ENCODE data around the gene COPZ2.
"Not testable (repeated sequence)": the region's sequence is repeated elsewhere in the genome, so short reads cannot be mapped to it uniquely, and the experiment has no call there.

Gene COPZ2

DNA sequence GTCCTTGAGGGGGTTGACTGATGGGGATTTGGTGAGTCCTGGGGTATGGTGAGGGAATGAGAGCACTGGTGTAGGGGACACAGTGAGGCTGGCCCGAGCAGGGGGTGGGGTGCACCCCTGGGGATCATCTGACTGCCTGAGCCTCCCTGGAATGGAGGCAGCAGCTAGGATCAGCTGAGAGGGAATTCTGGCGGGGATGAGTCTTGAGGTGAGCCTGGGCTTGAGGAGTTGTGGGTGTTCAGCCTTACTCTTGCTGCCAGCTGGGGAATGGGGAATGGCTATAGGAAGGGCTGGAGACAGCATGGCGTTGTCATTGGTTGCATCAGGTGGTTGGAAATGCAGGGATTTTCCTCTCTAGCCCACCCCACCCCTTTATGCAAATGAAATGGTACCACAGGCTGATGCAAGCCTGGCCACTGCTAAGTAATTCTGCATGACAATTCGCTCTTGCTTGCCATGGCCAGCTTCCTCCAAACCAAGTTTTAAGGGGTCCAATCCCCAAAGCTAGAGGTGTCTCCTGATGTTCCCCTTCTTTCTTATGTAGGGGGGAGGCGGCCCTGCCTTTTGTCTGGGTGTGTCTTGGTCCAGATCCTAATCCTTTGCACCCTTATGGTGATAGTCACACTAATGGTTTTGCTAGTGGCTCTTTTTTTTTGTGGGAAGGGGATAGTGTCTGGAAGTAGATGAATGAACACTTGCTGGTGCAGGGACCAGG is 18.1 kb upstream of the COPZ2 start:
- DNase-seq, result no peak

DNA sequence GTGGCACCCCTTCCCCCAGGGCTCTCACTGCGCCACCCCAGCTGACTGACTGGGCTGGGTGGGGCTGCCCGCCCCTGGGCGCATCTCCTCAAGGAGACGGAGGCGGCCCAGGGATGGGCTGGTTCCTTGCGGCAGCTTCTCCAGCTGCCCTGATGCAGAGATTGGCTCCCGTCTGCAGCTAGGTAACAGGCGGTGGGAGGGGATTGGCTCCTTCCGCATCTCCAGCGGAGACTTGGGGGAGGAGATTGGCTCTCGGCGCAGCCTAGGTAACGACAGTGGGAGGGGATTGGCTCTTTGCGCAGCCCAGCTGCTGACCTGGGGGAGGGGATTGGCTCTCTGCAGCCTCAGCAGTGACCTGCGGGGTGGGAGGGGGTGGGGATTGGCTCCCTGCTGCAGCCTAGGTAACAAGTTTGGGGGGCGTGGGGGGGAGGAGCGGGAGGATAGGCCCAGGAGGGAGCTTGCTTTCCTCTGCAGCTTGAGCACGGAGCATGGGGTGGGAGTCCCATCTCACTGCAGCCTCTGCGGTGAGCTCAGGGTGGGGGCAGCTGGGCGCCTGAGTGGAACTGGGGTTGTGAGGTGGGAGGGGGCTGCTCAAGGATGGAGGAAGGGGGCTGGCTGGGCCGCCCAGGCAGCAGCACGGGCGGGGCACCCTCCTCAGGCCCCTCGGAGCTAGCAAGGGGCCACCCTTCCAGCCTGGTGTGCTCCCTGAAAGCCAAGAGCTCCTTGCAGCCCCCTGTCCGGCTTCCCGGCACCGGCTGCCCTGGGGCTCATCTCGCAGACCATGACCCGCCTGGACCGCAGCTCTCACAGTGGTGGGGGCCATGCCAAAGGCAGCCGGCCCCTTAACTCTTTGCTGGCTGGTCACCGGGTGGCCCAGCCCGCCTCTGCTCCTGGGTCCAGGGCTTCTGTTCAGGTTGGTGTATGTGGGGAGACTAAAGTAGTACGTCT is 16.9 kb upstream of the COPZ2 start:
- no peak for DNase-seq

DNA sequence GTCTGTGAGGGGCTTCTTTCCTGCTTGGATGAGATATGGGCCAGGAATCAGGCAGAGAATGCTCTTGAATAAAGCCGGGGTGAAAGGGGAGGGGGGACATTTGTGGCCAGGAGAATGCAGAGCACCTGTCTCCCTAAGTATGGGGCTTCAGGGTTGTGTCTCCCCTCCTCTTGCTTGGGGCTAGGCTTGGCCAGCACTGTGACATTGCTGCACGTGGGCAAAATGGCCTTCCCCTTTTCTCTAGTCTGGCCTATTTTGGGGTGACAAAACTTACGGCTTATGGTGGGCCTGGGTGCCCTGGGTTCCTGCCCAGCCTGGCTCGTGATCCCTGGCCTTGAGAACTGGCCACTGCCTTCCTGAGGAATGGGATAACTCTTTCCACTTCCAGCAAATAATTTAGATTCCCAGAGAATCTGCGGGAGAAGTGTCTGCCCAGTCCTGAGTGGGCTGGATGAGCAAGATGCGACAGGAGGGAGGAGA is 16.2 kb upstream of the COPZ2 start:
- DNase-seq, result no peak

DNA sequence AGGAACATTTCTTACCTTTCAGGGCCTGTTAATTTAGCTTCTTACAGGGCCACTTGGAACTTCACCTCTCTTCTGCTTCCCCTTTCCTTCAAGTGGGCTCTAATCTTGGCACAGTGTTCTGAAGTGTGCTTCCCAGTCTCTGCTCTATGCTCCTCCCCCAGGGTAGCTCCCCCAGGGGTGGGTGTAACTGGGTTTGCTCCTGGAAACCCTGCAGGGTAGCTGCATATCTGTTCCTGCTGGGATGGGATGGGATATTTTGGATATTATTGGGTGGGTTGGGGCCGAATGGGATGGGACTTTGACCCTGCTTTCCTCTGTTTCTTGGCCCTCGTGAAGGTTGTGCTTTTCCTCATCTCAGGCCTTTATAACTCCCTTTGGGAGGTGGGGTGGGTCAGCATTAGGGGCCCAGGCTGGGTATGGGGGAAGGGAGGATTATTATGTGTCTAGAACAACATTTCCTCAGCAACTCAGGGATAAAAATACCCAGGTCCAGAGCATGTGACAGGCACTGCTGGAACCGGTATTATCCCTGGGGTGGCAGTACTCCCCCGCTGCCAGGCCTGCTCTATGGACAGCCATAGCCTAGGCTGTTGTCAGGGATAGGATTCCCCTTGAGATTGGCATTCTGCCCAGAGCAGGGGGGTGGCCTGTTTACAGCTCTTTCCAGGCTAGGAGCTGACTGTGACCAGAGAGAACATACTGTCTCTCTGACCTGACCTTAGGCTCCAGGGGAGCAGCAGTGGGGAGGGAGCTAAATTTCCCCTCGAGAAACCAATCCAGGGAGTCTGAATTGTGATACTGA is 15.6 kb upstream of the COPZ2 start:
- no peak for DNase-seq

DNA sequence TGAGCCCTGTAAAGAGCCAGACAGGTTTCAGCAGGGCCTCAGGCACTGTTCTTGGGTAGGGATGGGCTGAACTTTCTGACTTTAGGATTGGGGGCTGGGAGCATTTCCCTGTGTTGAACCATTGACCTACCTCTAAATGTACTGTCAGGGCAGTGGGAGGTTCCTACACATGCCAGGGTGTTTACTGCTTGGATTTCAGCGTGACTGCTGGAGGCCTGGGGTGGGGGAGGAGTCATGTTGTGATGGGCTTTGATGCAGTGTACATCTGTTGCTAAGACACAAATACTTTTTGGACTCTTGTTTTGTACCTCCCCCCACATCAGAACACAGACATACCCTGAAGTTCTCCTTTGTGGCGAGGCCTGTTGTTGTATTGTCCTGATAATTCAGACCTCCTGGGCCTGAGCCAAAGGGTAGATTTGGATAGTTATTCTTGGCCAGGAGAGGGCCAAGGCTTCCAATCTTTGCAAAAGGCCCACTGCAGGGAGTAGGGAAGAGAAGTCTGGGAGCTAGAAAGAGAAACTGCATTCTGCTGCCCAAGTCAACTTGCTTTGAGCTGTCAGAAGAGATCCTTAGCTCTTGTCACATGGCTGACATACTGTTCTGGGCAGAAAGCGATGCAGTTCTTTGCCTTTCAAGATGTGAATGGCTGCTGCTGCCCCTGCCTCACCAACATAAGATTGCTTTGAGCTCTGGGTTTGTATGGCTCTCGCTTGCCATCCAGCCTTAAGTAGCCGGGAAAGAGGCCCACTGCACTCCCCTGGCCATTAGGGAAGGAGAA is 14.3 kb upstream of the COPZ2 start:
- no peak for DNase-seq

DNA sequence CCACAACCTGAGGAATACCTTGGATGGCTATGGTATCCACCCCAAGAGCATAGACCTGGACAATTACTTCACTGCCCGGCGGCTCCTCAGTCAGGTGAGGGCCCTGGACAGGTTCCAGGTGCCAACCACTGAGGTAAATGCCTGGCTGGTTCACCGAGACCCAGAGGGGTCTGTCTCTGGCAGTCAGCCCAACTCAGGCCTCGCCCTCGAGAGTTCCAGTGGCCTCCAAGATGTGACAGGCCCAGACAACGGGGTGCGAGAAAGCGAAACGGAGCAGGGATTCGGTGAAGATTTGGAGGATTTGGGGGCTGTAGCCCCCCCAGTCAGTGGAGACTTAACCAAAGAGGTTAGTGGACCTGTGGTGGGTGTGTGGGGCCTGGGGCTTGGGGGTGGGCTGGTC is 13.7 kb upstream of the COPZ2 start:
- no peak for DNase-seq

DNA sequence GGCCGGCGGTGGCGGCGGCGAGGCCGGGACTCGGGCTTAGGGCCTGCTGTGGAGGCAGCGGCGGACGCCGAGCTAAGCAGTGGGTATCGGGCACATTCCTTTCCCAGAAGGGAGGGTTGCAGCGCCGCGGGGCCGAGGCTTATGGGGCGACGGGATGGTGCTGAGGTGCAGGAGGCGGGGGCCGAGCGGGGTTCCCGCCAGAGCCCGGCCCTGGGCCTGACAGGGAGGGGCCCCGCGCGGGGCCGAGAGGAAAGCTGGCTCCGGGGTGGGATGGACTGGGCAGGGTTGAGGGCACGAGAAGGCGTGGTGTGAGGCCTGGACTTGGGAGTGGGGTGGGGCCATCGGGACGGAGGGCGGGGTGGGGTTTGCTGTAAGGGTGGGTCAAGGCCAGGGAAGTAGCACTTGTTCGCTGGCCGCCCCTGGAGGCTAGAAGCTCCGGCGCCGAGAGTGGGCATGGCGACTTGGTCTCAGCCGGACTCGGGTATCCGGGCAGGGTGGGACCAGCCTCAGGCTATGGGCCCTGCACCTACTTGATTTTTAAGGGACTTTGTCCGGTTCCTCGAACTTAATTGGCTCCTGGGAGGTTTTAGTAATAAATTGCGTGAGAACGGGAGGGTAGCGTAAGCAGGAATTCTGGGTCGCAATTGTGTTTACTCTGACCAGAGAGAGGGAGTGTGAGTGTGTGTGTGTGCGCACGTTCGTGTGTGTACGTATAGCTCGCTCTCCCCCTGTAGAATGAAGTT is 11.0 kb upstream of the COPZ2 start:
- DNase-seq, result peak; percentile 72 to 82

DNA sequence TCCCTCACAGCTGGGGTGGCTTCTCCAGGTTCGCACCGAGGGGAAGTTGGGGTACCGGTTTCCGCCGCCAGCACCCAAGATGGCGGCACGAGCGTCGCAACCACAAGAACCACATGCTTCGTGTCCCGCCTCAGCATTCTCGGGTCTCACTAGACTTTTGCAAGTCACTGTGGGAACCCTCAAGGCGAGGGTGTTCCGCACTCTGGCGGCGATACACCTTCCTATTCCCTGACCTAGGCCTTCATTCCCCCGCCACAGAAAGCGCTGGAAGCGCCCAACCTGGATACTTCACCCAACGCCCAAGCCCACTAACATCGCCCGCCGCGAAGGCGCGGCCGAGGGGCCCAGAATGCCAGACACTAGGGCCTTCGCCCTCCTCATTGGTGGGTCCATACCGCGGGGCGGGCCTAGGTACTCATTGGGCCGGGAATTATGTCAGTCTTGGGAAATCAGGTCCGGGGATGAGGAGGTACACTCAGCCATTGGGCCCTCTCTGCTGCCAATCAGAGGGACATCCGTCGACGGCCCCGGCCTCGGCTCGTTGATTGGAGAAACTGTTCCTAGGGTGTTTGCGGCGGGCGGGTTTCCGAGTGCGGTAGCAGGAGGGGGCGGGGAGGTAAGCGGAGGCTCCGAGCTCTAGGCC is 10.3 kb upstream of the COPZ2 start, which contains the start of gene NFE2L1:
Gene NFE2L1, plus strand, starts transcription at position 619 of the 643 bp plus-strand sequence. CDS start 2,760 bp downstream, outside the sequence.
- DNase-seq, result peak; percentile 100

DNA sequence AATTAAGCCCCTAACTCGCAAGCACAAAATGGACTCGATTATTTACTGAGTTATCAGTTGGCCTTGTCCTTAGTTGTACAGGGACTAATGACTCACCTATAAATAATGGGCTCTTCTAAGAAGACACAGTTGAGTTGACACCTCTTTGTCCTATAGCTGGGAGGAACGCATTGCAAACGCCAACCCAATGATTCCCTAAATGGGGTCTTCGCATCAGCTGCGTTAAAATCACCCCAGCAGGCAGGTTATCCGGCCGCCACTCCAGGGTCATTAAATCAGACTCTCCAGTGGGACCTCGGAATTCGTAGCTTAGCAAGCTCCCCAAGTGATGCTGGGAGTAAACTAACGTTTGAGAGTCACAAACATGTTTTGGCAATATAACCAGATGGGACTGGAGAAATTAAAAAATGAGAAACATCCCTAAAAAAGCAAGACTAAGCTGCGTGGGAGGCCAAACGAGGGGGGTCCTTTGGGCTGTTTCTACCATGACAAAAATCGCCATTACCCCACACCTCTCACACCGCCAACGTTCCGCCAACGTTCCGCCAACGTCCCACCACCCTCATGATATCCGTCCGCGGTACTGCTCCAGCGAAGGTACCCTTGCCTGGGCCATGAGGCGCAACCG is 9.6 kb upstream of the COPZ2 start:
- DNase-seq, result no peak

DNA sequence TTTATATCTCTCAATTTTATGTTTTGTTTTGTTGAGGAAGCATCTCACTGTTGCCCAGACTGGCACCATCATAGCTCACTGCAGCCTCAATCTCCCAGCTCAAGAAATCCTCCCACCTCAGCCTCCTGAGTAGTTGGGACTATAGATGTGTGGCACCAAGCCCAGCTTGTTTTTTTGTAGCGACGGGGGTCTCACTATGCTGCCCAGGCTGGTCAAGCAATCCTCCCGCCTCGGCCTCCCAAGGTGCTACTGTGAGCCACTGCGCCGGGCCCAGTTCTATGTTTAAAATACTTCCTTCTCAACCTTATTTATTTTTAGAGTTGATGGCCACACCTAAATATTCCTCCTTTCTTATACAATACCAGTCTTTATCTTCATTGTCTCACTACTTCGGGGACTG is 8.7 kb upstream of the COPZ2 start:
- no peak for DNase-seq

DNA sequence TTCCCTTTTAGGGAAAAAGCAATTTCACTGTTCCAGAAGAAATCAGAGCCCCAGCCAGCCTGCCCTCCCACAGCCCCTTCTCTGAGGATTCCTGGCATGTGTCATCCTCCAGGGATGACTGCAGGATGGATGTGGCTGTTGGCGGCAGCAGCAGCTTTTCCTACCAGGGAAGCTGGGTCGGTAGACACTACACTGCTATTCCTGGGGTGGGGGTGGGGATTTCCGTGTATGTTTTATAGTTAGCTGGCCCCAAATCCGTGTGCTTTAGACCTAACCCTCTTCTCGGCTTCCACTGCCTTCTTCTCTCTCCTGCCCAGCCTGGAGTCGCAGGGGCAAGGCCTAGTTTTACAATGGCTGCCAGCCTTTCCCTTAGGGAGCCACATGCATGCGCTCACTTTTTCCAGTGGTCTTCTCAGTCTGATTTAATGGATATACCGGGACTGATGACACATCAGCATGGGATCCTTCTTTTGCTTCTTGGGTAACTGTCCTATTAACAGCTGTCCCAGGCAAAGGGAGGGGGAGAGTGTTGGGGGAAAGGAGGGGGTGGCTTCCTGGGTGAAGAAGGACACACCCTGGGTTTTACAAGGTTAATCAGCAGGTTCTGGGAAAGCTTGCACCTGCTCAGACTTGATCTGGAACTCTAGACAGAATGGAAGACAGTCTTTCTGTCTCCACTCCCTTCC is 7.9 kb upstream of the COPZ2 start:
- no peak for DNase-seq

DNA sequence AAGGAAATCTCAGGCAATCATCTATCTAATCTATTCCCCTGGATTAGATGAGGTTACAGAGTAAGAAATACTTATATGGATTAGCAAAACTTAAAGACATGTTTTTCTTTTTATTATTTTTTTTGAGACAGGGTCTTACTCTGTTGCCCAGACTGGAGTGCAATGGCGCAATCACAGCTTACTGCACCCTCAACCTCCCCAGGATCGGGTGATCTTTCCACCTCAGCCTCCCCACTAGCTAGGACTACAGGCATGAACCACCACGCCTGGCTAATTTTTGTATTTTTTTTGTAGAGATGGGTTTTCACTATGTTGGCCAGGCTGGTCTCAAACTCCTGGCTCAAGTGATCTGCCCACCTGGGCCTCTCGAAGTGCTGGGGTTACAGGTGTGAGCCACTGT is 7.3 kb upstream of the COPZ2 start:
- no peak for DNase-seq

DNA sequence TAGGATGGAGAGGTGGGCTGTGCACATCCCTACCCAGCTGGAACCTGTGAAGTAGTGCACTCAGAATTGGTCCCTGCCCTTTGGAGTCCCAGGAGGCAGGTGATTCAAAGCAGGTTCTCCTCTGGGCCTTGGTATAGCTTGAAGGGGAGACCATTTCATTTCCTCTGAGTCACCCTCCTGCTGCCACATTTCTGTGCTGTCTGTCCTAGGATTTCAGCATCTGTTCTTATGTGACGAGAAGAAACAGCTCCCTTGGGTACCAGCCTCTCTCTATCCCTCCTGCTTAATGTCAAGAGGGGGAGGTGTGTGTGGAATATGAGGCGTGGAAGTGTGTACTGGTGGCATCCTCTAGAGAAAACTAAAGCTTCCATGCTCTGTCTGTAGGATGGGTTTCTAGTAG is 5.6 kb upstream of the COPZ2 start:
- DNase-seq, result no peak

DNA sequence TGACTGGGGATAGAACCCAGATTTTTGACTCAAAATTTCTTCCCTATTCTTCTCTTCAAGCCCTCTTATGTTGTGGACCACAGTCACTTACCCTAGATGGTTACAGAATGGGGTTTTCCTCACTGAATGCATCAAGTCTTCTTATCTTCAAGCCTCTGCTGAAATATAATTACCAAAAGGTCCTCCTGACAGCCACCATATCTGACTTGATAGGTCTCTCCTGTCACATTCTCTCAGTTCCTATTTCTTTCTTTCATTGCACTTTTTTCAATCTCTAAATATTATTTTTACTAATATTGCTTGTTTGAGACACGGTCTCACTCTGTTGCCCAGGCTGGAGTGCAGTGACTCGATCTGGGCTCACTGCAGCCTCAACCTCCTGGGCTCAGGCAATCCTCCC is 1.1 kb upstream of the COPZ2 start:
- DNase-seq, result no peak

DNA sequence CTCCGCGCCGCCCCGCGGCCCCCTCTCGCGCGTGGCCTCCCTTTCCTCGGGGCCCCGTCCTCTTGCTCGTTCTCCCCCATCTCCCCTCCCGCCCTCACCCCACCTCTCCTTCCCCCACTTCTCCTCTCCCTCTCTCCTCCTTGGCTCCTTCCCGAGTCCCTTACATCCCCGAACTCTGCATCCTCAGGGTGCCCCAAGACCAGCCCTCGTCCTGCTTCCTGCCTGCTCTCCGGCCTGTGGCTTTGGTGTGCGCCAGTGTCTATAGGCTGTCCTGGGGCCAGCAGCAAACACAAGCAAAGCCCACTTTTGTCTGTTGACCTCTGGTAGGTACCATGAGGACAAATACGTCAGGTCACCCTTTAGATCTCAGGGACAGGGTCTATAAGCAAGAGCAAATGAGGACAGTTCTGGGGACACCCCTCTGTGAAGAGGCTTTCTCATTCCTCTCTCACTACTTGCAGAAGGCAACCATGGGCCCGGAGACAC is 284 bp upstream of the COPZ2 start:
- DNase-seq, result no peak

DNA sequence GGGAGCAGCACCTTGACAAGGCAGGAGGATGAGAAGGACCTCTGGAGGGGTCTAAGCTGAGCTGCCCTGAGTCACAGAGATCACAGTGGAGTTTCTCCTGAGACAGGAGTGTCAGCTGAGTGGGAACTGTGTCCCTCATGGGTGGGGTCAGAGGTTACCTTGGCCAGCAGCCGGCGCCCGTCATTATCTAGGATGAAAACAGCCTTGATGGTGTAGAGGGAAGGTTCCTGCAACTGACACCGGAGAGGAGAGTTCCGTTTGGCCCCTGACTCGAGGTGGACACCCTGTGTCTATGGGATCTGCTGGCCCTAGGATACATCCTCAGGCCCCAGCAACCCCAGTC is 933 bp downstream of the COPZ2 start:
- no peak for DNase-seq

DNA sequence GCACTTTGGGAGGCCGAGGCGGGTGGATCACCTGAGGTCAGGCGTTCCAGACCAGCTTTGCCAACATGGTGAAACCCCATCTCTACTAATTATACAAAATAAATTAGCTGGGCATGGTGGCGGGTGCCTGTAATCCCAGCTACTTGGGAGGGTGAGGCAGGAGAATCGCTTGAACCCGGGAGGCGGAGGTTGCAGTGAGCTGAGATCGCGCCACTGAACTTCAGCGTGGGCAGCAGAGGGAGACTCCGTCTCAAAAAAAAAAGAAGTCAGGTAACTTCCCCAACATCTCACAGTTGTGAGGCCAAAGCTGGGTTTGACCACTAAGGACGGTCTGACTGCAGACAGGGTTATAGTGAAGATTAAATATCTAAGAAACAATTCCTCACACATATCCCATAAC is 2.9 kb downstream of the COPZ2 start:
- DNase-seq, result not testable (repeated sequence)

DNA sequence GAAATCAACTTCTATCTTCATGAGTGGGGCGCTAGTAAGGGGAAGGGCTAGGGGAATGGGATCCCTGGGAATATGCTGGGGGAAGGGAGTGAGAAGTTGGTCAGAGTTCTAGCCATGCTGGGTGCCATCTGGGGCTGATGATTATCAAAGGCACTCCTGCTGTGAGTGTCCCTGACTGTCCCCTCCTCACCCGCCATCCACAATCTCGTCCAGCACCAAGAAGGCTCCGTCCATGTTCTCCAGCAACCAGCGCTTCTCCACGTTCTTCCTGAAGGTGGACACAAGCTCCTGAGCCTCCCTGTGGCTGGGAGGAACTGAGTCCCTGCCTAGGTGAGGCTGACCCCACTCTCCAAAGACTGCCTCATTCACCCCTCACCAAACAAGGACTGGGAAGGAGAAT is 5.6 kb downstream of the COPZ2 start:
- no peak for DNase-seq

DNA sequence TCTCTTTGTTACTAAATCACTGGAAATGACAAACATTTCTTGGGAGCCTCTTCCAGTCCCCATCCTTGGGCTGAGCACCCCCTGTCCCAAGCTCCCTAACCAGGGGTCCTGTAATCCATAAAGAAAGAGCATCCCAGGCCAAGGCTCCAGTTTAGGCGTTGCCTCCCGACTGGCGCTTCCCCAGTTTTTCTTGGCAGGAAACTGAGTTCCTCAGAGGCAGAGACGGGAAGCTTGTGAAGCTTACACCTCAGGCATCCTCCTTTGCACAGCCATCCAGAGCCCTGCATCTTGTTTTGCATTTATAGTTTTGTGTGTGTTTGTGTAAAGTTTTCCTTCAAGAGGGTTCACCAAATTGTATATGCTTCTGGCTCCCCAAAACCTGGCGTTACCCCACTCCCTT is 7.1 kb downstream of the COPZ2 start:
- DNase-seq, result no peak

DNA sequence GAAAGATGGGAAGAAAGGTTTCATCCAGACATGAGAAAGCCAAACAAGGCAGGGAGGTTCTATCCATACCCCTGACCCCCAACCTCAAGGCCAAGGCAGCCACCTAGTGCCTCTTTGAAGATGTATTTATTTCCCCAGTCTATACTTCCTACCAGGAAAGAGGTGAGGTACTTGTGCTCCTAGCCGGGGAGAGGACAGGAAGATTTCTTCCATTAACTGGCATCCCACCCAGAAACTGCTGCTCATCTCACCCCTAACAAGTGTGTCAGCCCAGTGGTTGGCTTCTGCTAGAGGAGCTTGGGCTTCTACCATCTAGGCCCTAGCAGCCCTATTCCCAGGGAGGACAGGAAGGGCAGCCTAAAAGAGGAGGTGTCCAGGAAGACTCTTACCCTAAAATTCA is 8.9 kb downstream of the COPZ2 start:
- no peak for DNase-seq

All from AML-193 (cell line).